ENCODE measurements around the gene NCS1.

NCS1 gene

GRCh38 chr9:130209422-130209821 lies 37.2 kb downstream of the NCS1 start:
- in situ Hi-C loops (cut with MboI; ENCODE audit: low sequenced_read_pairs), result no loop called here

- in situ Hi-C loops (cut with MboI; ENCODE audit: low sequenced_read_pairs), result no loop called here
Measured at GRCh38 chr9:130211548-130212226, 39.5 kb downstream of the NCS1 start.

- in situ Hi-C loops (cut with MboI; ENCODE audit: low sequenced_read_pairs), result no loop called here
Measured at GRCh38 chr9:130212543-130213297, 40.5 kb downstream of the NCS1 start.

- in situ Hi-C loops (cut with MboI; ENCODE audit: low sequenced_read_pairs), result no loop called here
Measured at GRCh38 chr9:130213911-130214761, 41.9 kb downstream of the NCS1 start.

GRCh38 chr9:130214776-130215340 lies 42.7 kb downstream of the NCS1 start:
- in situ Hi-C loops (cut with MboI; ENCODE audit: low sequenced_read_pairs), result no loop called here

- in situ Hi-C loops (cut with MboI; ENCODE audit: low sequenced_read_pairs), result no loop called here
Measured at GRCh38 chr9:130215341-130216119, 43.3 kb downstream of the NCS1 start.

- in situ Hi-C loops (cut with MboI; ENCODE audit: low sequenced_read_pairs), result no loop called here
Measured at GRCh38 chr9:130217838-130218237, 45.6 kb downstream of the NCS1 start.

GRCh38 chr9:130219661-130220096 lies 47.5 kb downstream of the NCS1 start:
- in situ Hi-C loops (cut with MboI; ENCODE audit: low sequenced_read_pairs), result no loop called here

GRCh38 chr9:130220352-130220751 lies 48.1 kb downstream of the NCS1 start:
- in situ Hi-C loops (cut with MboI; ENCODE audit: low sequenced_read_pairs), result no loop called here

- in situ Hi-C loops (cut with MboI; ENCODE audit: low sequenced_read_pairs), result no loop called here
Measured at GRCh38 chr9:130222833-130223232, 50.6 kb downstream of the NCS1 start.

- in situ Hi-C loops (cut with MboI; ENCODE audit: low sequenced_read_pairs), result no loop called here
Measured at GRCh38 chr9:130225071-130225470, 52.9 kb downstream of the NCS1 start.

GRCh38 chr9:130225586-130225985 lies 53.4 kb downstream of the NCS1 start:
- in situ Hi-C loops (cut with MboI; ENCODE audit: low sequenced_read_pairs), result no loop called here

- in situ Hi-C loops (cut with MboI; ENCODE audit: low sequenced_read_pairs), result no loop called here
Measured at GRCh38 chr9:130226112-130226511, 53.9 kb downstream of the NCS1 start.

GRCh38 chr9:130227833-130228232 lies 55.6 kb downstream of the NCS1 start:
- in situ Hi-C loops (cut with MboI; ENCODE audit: low sequenced_read_pairs), result no loop called here

GRCh38 chr9:130229759-130230158 lies 57.6 kb downstream of the NCS1 start:
- in situ Hi-C loops (cut with MboI; ENCODE audit: low sequenced_read_pairs), result no loop called here

- in situ Hi-C loops (cut with MboI; ENCODE audit: low sequenced_read_pairs), result no loop called here
Measured at GRCh38 chr9:130230631-130231030, 58.4 kb downstream of the NCS1 start.

- in situ Hi-C loops (cut with MboI; ENCODE audit: low sequenced_read_pairs), result no loop called here
Measured at GRCh38 chr9:130232899-130233586, 60.8 kb downstream of the NCS1 start.

- in situ Hi-C loops (cut with MboI; ENCODE audit: low sequenced_read_pairs), result no loop called here
Measured at GRCh38 chr9:130233587-130233945, 61.4 kb downstream of the NCS1 start.

GRCh38 chr9:130234340-130235260 lies 62.4 kb downstream of the NCS1 start:
- in situ Hi-C loops (cut with MboI; ENCODE audit: low sequenced_read_pairs), result loop anchor here (5.0 kb wide), 1 partner anchor 122 kb away; no protein-coding TSS in a partner anchor

Measured in HL-60/S4 treated with phorbol 12-myristate 13-acetate at 8.2 ng/mL for 4 days and 3 days (cell line).